ENCODE measurements around the gene CCNA1.

The CCNA1 gene

DNA sequence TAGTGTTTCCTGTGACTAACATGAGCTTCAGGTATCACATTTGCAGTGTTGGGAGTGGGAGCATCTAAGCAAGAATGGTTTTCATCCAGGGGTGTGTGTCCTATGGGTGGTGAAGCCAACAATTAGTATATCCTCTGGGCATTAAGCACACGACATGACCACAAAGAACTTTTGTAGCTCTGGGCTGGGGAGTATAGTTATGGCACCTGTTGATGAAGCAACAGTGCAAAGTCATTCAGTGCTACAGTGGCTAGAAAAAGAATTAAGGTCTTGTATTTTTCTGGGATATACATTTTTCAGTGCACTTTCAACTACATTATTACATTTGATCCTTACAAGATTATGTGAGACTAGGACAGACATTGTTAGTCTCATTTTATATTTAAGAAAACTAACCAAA lies 21.8 kb downstream of the CCNA1 start:
- DNase-seq (ENCODE audit: low read depth) = no peak

DNA sequence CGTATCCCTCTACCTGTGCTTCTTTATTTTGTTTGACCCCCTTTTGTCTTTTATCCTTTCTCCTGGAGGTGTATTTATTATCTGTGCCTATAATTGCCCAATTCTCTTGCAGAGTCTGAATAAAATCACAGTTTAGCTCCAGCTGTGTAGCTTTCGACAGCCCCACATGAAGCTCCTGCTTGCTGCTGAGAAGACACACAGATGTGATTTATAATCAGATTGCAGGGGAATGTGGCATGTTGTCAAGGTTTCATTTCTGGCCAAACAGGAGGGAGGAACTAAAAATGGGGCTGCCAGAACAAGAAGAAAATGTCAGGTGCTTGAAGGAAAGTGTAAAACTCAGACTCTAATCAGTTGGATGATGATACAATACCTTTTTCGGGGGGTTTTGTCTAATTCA lies 22.7 kb downstream of the CCNA1 start:
- DNase-seq (ENCODE audit: low read depth) = no peak

DNA sequence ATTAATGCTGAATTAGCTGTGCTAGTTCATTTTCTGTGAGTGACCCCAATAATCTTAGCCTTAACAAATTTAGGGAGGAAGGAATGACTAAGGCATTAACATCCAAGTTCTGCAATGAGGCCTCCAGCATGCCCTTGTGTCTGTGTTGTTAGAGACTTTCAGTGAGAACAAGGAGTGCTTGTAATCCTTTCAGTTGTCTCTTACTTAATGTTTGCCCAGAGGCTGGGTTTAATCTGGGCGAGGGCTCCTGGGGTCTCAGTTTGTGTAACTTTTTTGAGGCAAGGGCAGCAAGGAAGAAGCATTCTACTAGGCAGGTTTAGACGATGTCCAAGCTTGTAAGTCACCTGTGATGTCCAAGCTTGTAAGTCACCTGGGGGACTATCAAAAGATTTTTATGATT lies 24.3 kb downstream of the CCNA1 start:
- DNase-seq (ENCODE audit: low read depth) = no peak

DNA sequence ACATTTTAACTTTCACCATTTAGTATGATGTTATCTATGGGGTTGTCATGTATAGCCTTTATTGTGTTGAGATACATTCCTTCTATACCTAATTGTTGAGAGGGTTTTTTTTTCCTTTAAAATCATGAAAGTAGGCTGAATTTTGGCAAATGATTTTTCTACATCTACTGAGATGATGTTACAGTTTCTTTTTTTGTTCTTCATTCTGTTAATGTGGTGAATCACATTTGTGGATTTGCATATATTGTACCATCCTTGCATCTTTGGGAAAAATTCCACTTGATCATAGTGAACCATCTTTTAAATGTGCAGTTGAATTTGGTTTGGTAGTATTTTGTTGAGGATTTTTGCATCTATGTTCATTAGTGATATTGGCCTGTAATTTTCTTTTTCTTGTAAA lies 29.2 kb downstream of the CCNA1 start:
- DNase-seq (ENCODE audit: low read depth) = no peak

DNA sequence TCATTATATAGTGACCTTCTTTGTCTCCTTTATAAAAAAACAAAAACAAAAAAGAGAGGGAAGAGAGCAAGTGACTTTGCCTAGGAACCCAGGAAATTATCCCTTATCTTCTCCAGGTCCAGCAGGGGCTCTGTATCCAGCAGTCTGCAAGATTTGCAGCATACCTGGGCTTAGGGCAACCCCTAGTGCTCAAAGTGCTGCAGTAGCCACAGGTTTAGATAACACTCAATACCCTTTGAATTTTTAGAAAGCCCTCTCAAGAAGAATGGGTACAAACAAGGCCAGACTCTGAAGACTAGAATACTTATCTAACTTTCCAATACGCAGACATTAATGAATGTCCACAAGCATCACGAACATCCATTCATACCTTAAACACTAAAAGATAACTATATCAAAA lies 43.2 kb downstream of the CCNA1 start:
- no peak for DNase-seq (ENCODE audit: low read depth)

DNA sequence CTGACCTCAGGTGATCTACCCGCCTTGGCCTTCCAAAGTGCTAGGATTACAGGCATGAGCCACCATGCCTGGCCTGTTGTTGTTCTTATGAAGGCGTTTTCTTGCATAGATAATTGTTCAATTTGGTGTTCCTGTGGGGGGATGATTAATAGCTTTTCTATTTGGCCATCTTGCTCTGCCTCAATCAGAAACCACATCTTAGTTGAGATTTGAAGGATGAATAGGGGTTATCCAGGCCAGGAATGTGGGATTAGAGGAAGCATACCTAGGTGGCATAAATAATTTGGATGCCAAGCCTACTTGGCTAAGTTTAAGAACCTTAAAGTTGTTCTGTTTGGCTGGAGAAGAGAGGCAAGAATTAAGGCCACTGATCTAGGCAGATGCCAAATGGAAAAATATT lies 44.4 kb downstream of the CCNA1 start:
- DNase-seq (ENCODE audit: low read depth) = no peak

DNA sequence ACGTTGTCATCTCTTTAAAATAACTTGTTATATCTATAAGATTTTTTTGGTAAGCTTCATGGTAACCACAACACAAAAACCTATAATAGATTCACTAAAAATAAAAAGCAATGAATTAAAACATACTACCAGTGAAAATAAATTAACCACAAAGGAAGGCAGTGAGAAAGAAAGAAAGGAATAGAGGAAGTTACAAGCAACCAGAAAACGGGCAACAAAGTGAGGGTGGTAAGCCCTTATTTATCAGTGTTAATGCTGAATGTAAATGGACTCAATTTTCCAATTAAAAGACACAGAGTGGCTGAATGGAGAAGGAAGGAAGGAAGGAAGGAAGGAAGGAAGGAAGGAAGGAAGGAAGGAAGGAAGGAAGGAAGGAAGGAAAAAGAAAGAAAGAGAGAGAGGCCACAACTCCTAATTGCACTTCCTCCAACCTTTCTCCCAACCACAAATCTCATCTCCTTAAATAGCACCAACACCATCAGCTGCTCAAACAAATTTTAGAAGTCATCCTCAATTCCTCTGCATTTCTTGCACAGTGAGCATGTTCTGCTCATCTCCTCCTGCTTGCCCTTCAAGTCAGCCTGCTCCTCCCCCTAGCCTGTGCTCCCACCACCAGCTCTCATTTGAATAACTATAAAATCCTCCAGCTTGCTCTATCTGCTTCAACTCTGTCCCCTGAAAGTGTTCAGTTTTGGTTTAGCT lies 48.6 kb downstream of the CCNA1 start:
- DNase-seq (ENCODE audit: low read depth) = no peak

DNA sequence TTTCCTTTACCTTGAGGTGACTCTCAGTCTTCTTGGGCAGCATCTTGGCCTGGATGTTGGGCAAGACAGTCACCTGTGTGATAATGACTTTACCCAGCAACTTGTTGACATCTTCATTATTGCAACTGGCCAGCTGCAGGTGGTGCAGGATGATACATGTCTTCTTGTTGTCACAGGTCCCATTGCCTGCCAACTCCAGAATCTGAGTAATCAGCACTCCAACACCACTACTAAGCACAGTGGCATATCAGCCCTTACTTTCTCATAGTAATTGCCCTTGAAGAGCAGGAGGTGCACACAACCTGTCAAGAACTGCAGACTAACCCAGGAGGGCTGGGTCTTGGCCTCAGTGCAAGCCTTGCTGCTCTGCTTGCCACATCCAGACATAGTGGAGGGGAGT lies 57.8 kb downstream of the CCNA1 start:
- no peak for DNase-seq (ENCODE audit: low read depth)

Measured in stimulated activated CD4-positive, alpha-beta T cell treated with anti-CD3 and anti-CD28 coated beads, Interleukin-2, amount 100 ng/mL, for 4 hours (primary cell).